GM19467 (cell line): ENCODE results near the gene KDM4B.
"Not testable (repeated sequence)": the region's sequence is repeated elsewhere in the genome, so short reads cannot be mapped to it uniquely, and the experiment has no call there.

Source experiments
- ATAC-seq: cut with Tn5 transposase; IDR thresholded peaks from one replicate; pipeline ENCODE4 v1.9.1; 2021; ENCODE audit warnings: mild to moderate bottlenecking, moderate library complexity; ENCODE audit not compliant: unreplicated experiment

The KDM4B gene

GRCh38 chr19:4968462-4969291, at the start of gene KDM4B:
TSS of gene KDM4B (plus strand) at chr19:4969113. CDS start at chr19:5032891, 63,778 bp downstream.
- peak; percentile 85 for ATAC-seq

- no peak for ATAC-seq
Measured at GRCh38 chr19:4922530-4923275, 46.2 kb upstream of the KDM4B start.

DNA sequence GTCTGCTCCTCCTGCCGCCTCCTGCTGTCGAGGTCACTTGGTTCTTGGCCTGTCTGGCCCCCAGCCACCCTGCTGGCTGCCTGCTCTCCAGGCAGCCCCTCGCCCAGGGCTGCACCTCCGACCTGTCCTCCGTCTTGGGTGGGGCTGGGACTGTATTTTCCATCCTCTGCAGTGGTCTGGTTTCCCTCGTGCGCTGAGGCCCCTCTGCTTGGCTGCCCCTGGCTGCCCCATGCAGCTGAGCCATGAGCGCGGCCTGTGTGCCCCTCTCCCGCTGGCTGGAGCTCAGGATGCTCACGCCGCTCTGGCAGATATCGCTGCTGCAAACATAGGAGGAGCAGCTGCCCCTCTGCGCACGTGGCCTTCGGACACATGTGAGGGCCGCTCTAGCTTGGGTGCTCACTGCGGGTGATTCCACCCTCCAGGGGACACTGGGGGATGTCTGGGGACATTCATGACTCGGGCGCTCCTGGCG, 45.6 kb upstream of the KDM4B start:
- no peak for ATAC-seq

- ATAC-seq = no peak
Measured at GRCh38 chr19:4929186-4929585, 39.7 kb upstream of the KDM4B start.

DNA sequence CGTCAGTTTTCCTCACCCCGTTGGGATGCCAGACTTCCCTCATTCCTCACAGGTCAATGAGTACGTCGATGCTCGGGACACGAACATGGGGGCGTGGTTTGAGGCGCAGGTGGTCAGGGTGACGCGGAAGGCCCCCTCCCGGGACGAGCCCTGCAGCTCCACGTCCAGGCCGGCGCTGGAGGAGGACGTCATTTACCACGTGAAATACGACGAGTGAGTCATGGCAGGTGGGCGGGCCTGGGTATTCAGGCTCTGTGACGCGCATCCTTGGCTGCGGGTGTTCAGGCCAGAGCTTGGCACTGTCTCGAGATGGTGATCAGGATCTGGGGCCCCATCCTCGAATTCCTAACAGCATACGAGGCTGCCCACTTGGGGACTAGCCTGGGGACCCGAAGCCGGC, 38.2 kb upstream of the KDM4B start:
- no peak for ATAC-seq

- ATAC-seq = no peak
Measured at GRCh38 chr19:4932711-4933110, 36.2 kb upstream of the KDM4B start.

- no peak for ATAC-seq
Measured at GRCh38 chr19:4933528-4933927, 35.4 kb upstream of the KDM4B start.

DNA sequence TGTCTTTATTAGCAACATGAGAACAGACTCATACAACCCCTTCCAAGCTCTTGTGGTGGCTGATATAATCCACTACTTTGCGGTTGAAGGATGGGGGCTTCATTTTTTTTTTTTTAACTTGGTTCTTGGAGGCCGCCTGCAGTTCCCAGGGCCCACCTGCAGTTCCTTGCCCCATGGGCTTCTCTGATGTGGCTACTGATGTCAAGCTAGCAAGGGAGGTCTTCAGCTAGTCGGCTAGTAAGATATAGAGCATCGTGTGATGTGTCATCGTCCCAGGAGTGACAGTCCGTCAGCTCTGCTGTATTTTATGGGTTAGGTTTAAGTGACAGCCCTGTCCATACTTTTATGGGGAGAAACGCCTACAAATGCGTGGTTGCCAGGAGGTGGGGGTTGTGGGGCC, 33.5 kb upstream of the KDM4B start:
- no peak for ATAC-seq

- ATAC-seq = no peak
Measured at GRCh38 chr19:4937060-4937459, 31.9 kb upstream of the KDM4B start.

DNA sequence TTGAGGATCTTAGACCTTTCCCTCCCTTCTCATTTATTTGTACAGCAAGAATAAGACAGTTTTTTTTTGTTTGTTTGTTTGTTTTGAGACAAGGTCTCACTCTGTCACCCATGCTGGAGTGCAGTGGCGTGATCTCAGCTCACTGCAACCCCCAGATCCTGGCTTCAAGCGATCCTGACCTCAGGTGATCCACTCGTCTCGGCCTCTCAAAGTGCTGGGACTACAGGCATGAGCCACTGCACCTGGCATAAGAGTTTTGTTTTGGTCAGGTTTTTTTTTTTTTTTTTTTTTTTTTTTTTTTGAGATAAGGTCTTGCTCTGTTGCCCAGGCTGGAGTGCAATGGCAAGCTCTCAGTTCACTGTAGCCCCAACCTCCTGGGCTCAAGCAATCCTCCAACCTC, 30.5 kb upstream of the KDM4B start:
- ATAC-seq = not testable (repeated sequence)

GRCh38 chr19:4939466-4939865, 29.4 kb upstream of the KDM4B start:
- ATAC-seq = no peak

GRCh38 chr19:4941638-4942169, 27.2 kb upstream of the KDM4B start:
- not testable (repeated sequence) for ATAC-seq

DNA sequence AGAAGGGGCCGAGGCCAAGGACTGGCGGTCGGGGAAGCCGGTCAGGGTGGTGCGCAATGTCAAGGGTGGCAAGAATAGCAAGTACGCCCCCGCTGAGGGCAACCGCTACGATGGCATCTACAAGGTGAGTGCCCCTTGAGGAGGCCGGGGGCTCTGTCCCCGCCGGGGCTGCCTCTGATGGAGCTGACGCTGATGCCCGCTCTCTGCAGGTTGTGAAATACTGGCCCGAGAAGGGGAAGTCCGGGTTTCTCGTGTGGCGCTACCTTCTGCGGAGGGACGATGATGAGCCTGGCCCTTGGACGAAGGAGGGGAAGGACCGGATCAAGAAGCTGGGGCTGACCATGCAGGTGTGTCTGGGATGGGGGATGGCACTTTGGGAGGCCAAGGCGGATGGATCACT, 18.3 kb upstream of the KDM4B start:
- not testable (repeated sequence) for ATAC-seq

- no peak for ATAC-seq
Measured at GRCh38 chr19:4951656-4952055, 17.3 kb upstream of the KDM4B start.

DNA sequence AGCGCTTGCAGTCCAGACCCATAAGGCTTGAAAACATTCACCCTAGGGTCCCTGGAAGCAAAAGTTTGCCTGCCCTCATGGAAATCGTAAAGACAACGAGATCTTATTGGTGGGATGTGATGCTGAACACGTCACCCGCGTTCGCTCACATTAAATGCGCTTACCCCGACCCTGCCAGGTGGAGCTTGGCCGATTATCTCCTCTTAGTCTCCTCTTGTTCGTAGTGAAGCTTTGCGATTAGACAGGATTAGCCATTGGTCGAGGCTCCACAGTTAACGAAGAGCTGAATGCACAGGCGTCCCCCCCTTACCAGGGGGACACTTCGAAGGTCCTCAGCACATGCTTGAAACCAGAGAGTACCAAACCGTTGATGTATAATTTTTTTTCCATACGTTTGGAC, 16.0 kb upstream of the KDM4B start:
- ATAC-seq = no peak

- not testable (repeated sequence) for ATAC-seq
Measured at GRCh38 chr19:4954320-4955149, 14.4 kb upstream of the KDM4B start.

- no peak for ATAC-seq
Measured at GRCh38 chr19:4955274-4955673, 13.6 kb upstream of the KDM4B start.

DNA sequence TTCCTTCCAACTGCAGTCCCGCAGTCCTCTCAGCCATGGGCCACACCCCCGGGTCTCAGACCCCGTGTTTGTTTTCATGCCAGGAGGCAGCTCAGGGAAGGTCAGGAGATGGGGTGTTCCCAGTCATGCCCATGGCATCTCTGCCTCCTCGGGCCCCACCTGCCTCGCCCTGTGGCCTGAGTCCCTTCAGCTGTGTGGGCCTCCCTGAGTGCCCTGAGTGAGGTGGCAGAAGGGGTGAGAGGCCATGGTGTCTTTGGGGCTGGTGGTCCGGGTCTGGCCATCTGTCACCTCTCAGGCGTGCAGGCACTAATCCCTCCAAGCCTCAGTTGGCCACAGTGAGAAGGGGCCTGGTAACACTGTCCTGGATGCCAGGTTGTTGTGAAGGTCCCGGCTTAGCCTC, 10.9 kb upstream of the KDM4B start:
- no peak for ATAC-seq

DNA sequence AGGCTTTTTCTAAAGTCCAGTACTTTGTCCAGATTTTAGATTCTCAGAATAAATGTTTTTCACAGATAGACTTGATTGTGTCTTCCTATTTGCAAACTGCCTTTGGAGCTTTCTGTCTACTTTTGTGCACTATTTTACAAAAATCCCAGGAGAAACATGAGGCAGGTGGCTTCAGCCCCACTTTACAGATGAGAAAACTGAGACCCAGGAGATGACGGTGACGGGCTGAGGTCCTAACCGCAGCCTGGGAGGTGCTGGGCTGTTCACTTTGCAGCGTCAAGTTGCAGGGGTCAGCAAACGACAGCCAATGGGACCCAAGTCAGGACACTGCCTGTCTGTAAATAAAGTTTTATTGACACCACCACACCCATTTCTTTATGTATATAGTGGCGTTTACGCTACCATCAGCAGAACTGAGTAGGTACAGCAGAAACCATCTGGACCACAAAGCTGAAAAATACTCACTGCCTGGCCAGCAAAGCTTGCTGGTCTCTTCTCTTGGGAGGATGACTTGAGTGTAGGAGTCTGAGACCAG, 6.8 kb upstream of the KDM4B start:
- no peak for ATAC-seq

DNA sequence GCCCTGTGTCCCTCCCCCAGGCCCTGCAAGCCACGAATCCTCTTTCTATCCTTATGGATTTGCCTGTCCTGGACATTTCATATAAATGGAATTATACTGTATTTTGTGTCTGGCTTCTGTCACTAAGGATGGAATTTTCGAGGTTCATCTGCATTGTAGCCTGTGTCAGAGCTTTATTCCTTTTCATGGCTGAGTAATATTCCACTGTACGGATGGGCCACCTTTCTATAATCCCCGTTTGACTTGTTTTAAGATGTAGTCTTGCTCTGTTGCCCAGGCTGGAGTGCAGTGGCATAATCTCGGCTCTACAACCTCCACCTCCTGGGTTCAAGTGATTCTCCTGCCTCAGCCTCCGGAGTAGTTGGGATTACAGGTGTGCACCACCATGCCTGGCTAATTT, 3.9 kb upstream of the KDM4B start:
- no peak for ATAC-seq

GRCh38 chr19:4966591-4966990, 2.3 kb upstream of the KDM4B start:
- no peak for ATAC-seq
